ENCODE results near the gene CDIPT. TPM values are rescaled to one million over a fixed set of nuclear protein-coding genes. Genes with fewer than 3 reads are reported as not detected.
A peak's percentile ranks its signal among the peaks of the same experiment; 100 is the strongest.
"Not testable (repeated sequence)": the region's sequence is repeated elsewhere in the genome, so short reads cannot be mapped to it uniquely, and the experiment has no call there.

The CDIPT gene
- total RNA-seq, 1 donor from 2014 or later = 63.0 TPM

- intact Hi-C loops (cut with DNase I) = no loop called here
- DNase-seq (no peak), ATAC-seq (ENCODE audit: poor library complexity) (no peak)
These were observed 35.9 kb upstream of the CDIPT start for GRCh38 chr16:29898804-29899515.

DNA sequence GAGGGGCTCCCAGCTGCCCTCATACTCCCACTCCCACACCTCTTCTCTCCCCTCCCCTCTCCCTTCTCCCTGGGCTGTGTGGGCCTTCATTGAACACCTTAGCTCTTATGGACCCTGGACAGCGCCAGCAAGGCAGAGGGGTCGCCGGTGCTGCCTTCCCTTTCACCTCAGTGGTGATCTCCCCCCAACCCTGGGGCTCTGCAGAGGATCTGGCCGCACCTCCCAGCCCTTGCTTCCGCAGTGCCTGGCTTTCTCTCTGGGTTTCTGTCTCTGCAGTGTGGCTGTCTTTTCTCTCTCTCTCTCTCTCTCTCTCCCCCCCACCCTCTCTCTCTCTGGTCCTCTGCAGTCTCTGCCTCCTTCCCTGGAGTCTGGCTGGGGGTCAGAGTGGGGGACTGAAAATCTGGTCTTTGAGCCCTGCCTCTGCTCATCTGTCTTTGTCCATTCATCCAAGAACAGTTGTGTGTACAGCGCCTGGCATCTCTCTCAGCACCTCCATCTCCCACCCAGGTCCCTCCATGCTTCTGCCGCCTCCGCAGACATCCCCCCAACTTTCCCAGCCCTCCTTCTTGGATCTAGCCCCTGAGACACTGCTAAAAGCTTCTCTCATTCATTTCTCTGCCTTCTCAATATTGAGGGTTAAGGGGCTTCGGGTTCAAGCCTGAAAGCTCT, 35.2 kb upstream of the CDIPT start:
- intact Hi-C loops (cut with DNase I) = no loop called here
- ATAC-seq (ENCODE audit: poor library complexity) = no peak
- no peak for DNase-seq

GRCh38 chr16:29897333-29897732, 34.3 kb upstream of the CDIPT start:
- ATAC-seq (ENCODE audit: poor library complexity) = no peak
- intact Hi-C loops (cut with DNase I) = no loop called here
- DNase-seq = no peak

- no peak for ATAC-seq (ENCODE audit: poor library complexity)
- no peak for DNase-seq
- intact Hi-C loops (cut with DNase I) = no loop called here
These were observed 33.8 kb upstream of the CDIPT start for GRCh38 chr16:29896841-29897240.

GRCh38 chr16:29894352-29894751, 31.3 kb upstream of the CDIPT start:
- no peak for DNase-seq
- no peak for ATAC-seq (ENCODE audit: poor library complexity)
- intact Hi-C loops (cut with DNase I) = no loop called here

DNA sequence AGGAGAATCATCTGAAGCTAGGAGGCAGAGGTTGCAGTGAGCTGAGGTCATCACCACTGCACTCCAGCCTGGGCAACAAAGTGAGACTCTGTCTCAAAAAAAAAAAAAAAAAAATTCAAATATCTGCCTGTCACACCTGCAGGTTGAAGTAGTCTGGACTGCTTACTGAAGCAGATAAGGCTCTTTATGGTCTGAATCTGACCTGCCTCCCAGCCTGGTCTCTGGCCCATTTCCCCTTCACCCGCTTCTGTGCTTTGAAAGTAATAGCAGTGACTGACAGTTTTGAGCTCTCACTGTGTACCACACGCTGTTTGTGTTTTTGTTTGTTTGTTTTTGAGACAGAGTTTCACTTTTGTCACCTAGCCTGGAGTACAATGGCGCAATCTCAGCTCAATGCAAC, 30.5 kb upstream of the CDIPT start:
- ATAC-seq (ENCODE audit: poor library complexity) (no peak), DNase-seq (no peak)
- intact Hi-C loops (cut with DNase I) = no loop called here

GRCh38 chr16:29892458-29892813, 29.4 kb upstream of the CDIPT start:
- DNase-seq = no peak
- intact Hi-C loops (cut with DNase I) = no loop called here
- no peak for ATAC-seq (ENCODE audit: poor library complexity)

GRCh38 chr16:29891525-29892457, 28.8 kb upstream of the CDIPT start:
- peak; percentile 65 for ATAC-seq (ENCODE audit: poor library complexity)
- intact Hi-C loops (cut with DNase I) = no loop called here

DNA sequence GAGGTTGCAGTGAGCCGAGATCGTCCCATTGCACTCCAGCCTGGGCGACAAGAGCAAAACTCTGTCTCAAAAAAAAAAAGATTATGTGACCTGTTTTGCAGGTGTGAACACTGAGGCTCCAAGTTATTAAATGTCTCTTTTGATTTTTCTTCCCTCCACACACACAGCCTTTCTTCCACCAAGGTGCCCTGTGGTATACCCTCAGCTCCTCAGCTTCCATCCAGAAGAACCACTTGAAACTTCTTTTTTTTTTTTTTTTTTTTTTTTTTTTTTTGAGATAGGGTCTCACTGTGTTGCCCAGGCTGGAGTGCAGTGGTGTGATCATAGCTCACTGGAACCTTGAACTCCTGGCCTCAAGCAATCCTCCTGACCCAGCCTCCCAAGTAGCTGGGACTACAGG, 26.3 kb upstream of the CDIPT start:
- DNase-seq; intact Hi-C loops (cut with DNase I); ATAC-seq (ENCODE audit: poor library complexity): not testable (repeated sequence)

More at GRCh38 chr16:29891525-29892457, 28.8 kb upstream of the CDIPT start:
- no peak for DNase-seq

- intact Hi-C loops (cut with DNase I) = no loop called here
These were observed 21.0 kb upstream of the CDIPT start for GRCh38 chr16:29883987-29884386.

DNA sequence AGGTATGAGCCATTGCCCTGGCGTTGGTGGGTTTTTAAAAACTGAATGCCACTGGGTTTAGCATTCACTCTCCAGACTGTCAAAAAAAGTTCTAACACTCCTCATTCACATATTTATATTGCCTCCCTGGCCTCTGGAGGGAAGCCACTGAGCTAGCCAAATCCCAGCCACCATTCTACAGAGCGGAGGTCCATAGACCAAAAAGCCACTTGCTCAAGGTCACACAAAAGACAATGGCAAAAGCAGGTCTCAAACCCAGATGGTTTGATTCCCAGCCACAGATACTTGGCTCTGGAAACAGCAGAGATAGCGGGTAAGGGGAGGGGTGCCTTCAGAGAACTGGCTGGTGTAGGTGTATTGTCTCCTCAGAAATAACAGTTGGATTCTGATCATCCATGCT, 18.0 kb upstream of the CDIPT start:
- DNase-seq = no peak
- intact Hi-C loops (cut with DNase I) = no loop called here
- ATAC-seq (ENCODE audit: poor library complexity) = no peak

More at GRCh38 chr16:29883987-29884386, 21.0 kb upstream of the CDIPT start:
- DNase-seq (no peak), ATAC-seq (ENCODE audit: poor library complexity) (no peak)

DNA sequence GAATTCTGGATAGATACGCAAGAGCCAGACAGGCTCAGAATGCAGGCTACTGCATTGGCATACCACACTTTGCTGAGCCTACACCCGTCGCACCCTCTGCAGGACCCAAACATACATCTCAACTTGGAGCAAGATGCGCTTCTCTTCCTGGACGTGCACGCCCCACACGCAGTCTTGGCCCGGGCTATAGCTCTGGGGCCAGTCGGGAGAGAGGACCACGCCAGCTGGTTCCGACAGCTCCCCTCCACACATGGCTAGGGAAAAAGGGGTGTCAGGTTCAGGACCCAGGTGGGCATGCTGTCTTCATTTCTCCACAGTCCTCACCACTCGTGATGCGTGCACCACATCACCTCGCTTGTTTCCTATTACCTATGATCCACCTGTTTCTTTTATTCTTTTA, 15.1 kb upstream of the CDIPT start:
- ATAC-seq (ENCODE audit: poor library complexity) (no peak), DNase-seq (no peak)
- intact Hi-C loops (cut with DNase I) = loop anchor here (10.0 kb wide), 2 partner anchors 57 to 127 kb away; no protein-coding TSS in a partner anchor

DNA sequence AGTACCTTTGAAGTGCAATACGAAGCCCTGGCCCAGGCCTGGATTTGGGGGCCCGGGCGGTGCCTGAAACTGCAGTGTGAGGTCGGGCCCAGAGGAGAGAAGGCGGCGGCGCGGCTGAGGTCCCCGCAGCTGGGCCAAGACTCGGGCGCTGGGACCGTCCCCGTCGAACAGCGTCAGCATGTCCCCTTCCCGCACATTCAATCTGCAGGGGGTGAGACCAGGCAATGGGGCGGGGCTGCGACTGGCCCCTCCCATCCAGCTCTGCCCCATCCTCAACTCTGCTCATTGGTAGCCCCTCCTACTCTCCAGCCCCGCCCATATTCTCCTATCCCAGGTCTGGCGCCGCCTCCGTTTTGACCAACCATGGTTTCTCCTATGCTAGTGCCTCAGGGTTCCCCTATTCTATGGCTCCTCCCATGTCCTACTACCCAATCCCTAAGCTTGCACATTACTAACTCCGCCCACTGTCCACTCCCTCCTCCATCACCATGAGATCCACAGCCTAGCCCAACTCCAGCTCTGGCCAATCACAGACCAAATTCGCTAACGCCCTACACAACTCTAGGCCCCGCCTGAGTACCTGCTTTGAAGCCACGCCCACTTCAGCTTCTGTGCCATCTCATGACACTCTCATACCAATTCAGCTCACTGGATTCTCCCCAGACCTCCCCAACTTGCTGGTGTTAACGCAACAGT, 14.4 kb upstream of the CDIPT start:
- DNase-seq (no peak), ATAC-seq (ENCODE audit: poor library complexity) (no peak)
- intact Hi-C loops (cut with DNase I) = loop anchor here (10.0 kb wide), 2 partner anchors 57 to 127 kb away; no protein-coding TSS in a partner anchor

- no peak for DNase-seq
- ATAC-seq (ENCODE audit: poor library complexity) = peak; percentile 27
- intact Hi-C loops (cut with DNase I) = loop anchor here (10.0 kb wide), 2 partner anchors 58 to 128 kb away; no protein-coding TSS in a partner anchor
These were observed 13.7 kb upstream of the CDIPT start for GRCh38 chr16:29876594-29877249.

DNA sequence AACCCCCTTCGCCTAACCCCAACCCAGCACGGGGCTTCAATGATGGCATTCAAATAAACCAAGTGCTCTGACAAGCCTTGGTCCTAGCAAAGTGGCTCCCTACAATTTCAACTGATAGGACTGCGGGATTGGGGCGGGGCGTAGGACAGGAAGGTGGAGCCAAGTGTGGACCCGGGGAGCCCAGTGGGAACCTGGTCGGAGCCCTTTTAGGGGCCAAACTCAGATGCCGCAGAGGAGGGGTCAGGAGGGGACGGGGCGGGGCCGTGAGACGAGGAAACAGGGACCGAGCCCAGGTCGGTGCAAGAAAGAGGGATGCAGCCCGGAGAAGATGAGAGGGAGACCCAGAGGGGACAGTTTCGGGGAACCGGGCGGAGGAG, 13.2 kb upstream of the CDIPT start:
- intact Hi-C loops (cut with DNase I) = loop anchor here (10.0 kb wide), 2 partner anchors 59 to 129 kb away; no protein-coding TSS in a partner anchor
- no peak for ATAC-seq (ENCODE audit: poor library complexity)
- no peak for DNase-seq

- intact Hi-C loops (cut with DNase I) = loop anchor here (10.0 kb wide), 2 partner anchors 60 to 130 kb away; no protein-coding TSS in a partner anchor
- DNase-seq = no peak
- ATAC-seq (ENCODE audit: poor library complexity) = no peak
These were observed 12.2 kb upstream of the CDIPT start for GRCh38 chr16:29875206-29875605.

- ATAC-seq (ENCODE audit: poor library complexity) (no peak), DNase-seq (no peak)
- intact Hi-C loops (cut with DNase I) = loop anchor here (10.0 kb wide), 2 partner anchors 61 to 131 kb away; no protein-coding TSS in a partner anchor
These were observed 10.3 kb upstream of the CDIPT start for GRCh38 chr16:29873319-29873718.
